ENCODE measurements around the gene NDUFA5. TPM values are rescaled to one million over a fixed set of nuclear protein-coding genes. Genes with fewer than 3 reads are reported as not detected.

Gene NDUFA5
- total RNA-seq, 4 donors from 2014 or later: 29.9 to 78.3 (median 56.8) TPM

- Histone ChIP-seq H3K27me3 (peaks cover 9% of the 10 kb centered on the region), H3K4me1 (peaks cover 0 to 13% (median 6%) of the 10 kb centered on the region in 4 donors), H3K4me3 (no peak overlapping the region), H3K9me3 (no peaks in the 10 kb centered on the region), H3K27ac (no peak overlapping the region), H3K36me3 (peaks cover 0 to 13% (median 4%) of the 10 kb centered on the region in 4 donors)
- intact Hi-C loops (cut with DNase I; ENCODE audit: low total_unique reads): no loop called here
- TF ChIP-seq POLR2AphosphoS5 (IDR thresholded peaks at IDR 0.05): no peak
- no peak for TF ChIP-seq EP300 (IDR thresholded peaks at IDR 0.05; ENCODE audit: low read depth)
- TF ChIP-seq POLR2A (IDR thresholded peaks at IDR 0.05): no peak
- no peak for TF ChIP-seq CTCF (IDR thresholded peaks at IDR 0.05)
- in situ Hi-C loops (cut with MboI; ENCODE audit: low pct_ligation_motif_present in 1 of 4, low pct_unique_long_range_greater_than_20kb in 1 of 4, low sequenced_read_pairs in 3 of 4): no loop called here
- 57 to 68% methylated on average over 6 to 7 of the region's 7 CpGs for WGBS, 2 donors (ENCODE audit: low coverage in 1 of 2)
- DNase-seq: no peak
Observed at GRCh38 chr7:123538189-123538714, 19.4 kb downstream of the NDUFA5 start.

GRCh38 chr7:123537026-123537642 is 20.5 kb downstream of the NDUFA5 start:
- 34 to 43% methylated on average over 3 of the region's 3 CpGs for WGBS, 2 donors (ENCODE audit: low coverage in 1 of 2)
- Histone ChIP-seq H3K9me3 (no peaks in the 10 kb centered on the region), H3K4me1 (peaks cover 0 to 19% (median 6%) of the 10 kb centered on the region in 4 donors), H3K36me3 (peaks cover 0 to 5% (median under 1%) of the 10 kb centered on the region in 4 donors), H3K4me3 (no peak overlapping the region), H3K27me3 (peaks cover 19% of the 10 kb centered on the region), H3K27ac (no peak overlapping the region)
- in situ Hi-C loops (cut with MboI; ENCODE audit: low pct_ligation_motif_present in 1 of 4, low pct_unique_long_range_greater_than_20kb in 1 of 4, low sequenced_read_pairs in 3 of 4): no loop called here
- no peak for DNase-seq
- intact Hi-C loops (cut with DNase I; ENCODE audit: low total_unique reads): no loop called here
- TF ChIP-seq POLR2A (IDR thresholded peaks at IDR 0.05): no peak
- no peak for TF ChIP-seq POLR2AphosphoS5 (IDR thresholded peaks at IDR 0.05)
- peak; percentile 42 to 65 (median 58) for TF ChIP-seq CTCF (IDR thresholded peaks at IDR 0.05)

- H3K9me3 ChIP-seq: no peaks in the 10 kb centered on the region
- peaks cover 0 to 19% (median 6%) of the 10 kb centered on the region in 4 donors for H3K4me1 ChIP-seq
- no peak for TF ChIP-seq POLR2AphosphoS5 (IDR thresholded peaks at IDR 0.05)
- no peak for TF ChIP-seq POLR2A (IDR thresholded peaks at IDR 0.05)
- TF ChIP-seq EP300 (IDR thresholded peaks at IDR 0.05; ENCODE audit: low read depth): no peak
- TF ChIP-seq CTCF (IDR thresholded peaks at IDR 0.05): no peak
- H3K27me3 ChIP-seq: peaks cover 29% of the 10 kb centered on the region
- peak overlapping the region; percentile 82 to 93 (median 89) for H3K27ac ChIP-seq
- no peak for DNase-seq
- intact Hi-C loops (cut with DNase I; ENCODE audit: low total_unique reads): no loop called here
- in situ Hi-C loops (cut with MboI; ENCODE audit: low pct_ligation_motif_present in 1 of 4, low pct_unique_long_range_greater_than_20kb in 1 of 4, low sequenced_read_pairs in 3 of 4): no loop called here
- peak overlapping the region in 2 of 4 donors; percentile 49 to 58 for H3K4me3 ChIP-seq
- H3K36me3 ChIP-seq: no peaks in the 10 kb centered on the region
- WGBS, 2 donors (ENCODE audit: low coverage in 1 of 2): 75 to 91% methylated on average over 4 to 12 of the region's 12 CpGs
Observed at GRCh38 chr7:123535517-123535916, 22.1 kb downstream of the NDUFA5 start.

- in situ Hi-C loops (cut with MboI; ENCODE audit: low pct_ligation_motif_present in 1 of 4, low pct_unique_long_range_greater_than_20kb in 1 of 4, low sequenced_read_pairs in 3 of 4) (no loop called here), intact Hi-C loops (cut with DNase I; ENCODE audit: low total_unique reads) (no loop called here)
- Histone ChIP-seq H3K4me3 (peak within 1 kb of the TSS; percentile 49 to 66 (median 54)), H3K9me3 (no peaks in the 10 kb centered on the region), H3K27ac (peak within 1 kb of the TSS; percentile 82 to 93 (median 89)), H3K4me1 (peaks cover 0 to 19% (median 6%) of the 10 kb centered on the region in 4 donors), H3K36me3 (no peaks in the 10 kb centered on the region), H3K27me3 (peaks cover 38% of the 10 kb centered on the region)
- peak; percentile 99 for DNase-seq
- 1% methylated on average over 28 to 53 of the region's 54 CpGs for WGBS, 2 donors (ENCODE audit: low coverage in 1 of 2)
- TF ChIP-seq POLR2AphosphoS5 (IDR thresholded peaks at IDR 0.05): peak in 2 of 3 donors; percentile 11 to 27
- peak; percentile 60 for TF ChIP-seq POLR2A (IDR thresholded peaks at IDR 0.05)
- TF ChIP-seq EP300 (IDR thresholded peaks at IDR 0.05; ENCODE audit: low read depth): no peak
- no peak for TF ChIP-seq CTCF (IDR thresholded peaks at IDR 0.05)
Observed at GRCh38 chr7:123534383-123535260, 23.0 kb downstream of the NDUFA5 start, which contains the start of gene IQUB. Gene IQUB (minus strand): TSS chr7:123534595. CDS start chr7:123512340, 22,255 bp downstream.
